ENCODE results near the gene CBX5. TPM values are rescaled to one million over a fixed set of nuclear protein-coding genes. Genes with fewer than 3 reads are reported as not detected.

CBX5 gene
- polyA plus RNA-seq, 1 donor from 2014 or later: 57.1 TPM

DNA sequence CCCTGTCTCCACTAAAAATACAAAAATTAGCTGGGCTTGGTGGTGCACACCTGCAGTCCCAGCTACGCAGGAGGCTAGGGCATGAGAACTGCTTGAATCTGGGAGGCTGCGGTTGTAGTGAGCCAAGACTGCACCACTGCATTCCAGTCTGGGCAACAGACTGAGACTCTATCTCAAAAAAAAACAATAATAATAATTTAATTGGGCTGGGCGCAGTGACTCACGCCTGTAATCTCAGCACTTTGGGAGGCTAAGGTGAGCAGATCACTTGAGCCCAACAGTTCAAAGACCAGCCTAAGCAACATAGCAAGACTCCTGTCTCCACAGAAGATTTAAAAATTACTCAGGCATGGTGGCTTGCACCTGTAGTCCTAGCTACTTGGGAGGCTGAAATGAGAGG, 26.7 kb downstream of the CBX5 start:
- Histone ChIP-seq H3K27ac (ENCODE audit: low read length) (no peak overlapping the region), H3K79me2 (replicated peaks; ENCODE audit: insufficient read depth, low read length) (peaks cover 74% of the 10 kb centered on the region), H3K9me2 (ENCODE audit: insufficient read depth, low read length) (no peaks in the 10 kb centered on the region), H3K36me3 (ENCODE audit: insufficient read depth, low read length) (peaks cover 3% of the 10 kb centered on the region), H3K27me3 (ENCODE audit: insufficient read depth, low read depth, low read length) (no peaks in the 10 kb centered on the region), H3K4me3 (ENCODE audit: low read length) (no peak overlapping the region), H3K9me3 (ENCODE audit: low read length) (no peaks in the 10 kb centered on the region), H2AFZ (ENCODE audit: low read depth, low read length) (no peak overlapping the region), H3F3A (ENCODE audit: insufficient read depth, low read length, poor library complexity, severe bottlenecking) (no peaks in the 10 kb centered on the region), H4K20me1 (ENCODE audit: insufficient read depth) (no peaks in the 10 kb centered on the region), H3K4me2 (ENCODE audit: low read length) (no peak overlapping the region), H3K9ac (ENCODE audit: low read length) (no peak overlapping the region)
- TF ChIP-seq, protein P1, sequence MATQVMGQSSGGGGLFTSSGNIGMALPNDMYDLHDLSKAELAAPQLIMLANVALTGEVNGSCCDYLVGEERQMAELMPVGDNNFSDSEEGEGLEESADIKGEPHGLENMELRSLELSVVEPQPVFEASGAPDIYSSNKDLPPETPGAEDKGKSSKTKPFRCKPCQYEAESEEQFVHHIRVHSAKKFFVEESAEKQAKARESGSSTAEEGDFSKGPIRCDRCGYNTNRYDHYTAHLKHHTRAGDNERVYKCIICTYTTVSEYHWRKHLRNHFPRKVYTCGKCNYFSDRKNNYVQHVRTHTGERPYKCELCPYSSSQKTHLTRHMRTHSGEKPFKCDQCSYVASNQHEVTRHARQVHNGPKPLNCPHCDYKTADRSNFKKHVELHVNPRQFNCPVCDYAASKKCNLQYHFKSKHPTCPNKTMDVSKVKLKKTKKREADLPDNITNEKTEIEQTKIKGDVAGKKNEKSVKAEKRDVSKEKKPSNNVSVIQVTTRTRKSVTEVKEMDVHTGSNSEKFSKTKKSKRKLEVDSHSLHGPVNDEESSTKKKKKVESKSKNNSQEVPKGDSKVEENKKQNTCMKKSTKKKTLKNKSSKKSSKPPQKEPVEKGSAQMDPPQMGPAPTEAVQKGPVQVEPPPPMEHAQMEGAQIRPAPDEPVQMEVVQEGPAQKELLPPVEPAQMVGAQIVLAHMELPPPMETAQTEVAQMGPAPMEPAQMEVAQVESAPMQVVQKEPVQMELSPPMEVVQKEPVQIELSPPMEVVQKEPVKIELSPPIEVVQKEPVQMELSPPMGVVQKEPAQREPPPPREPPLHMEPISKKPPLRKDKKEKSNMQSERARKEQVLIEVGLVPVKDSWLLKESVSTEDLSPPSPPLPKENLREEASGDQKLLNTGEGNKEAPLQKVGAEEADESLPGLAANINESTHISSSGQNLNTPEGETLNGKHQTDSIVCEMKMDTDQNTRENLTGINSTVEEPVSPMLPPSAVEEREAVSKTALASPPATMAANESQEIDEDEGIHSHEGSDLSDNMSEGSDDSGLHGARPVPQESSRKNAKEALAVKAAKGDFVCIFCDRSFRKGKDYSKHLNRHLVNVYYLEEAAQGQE (IDR thresholded peaks at IDR 0.05; ENCODE audit: borderline replicate concordance): no peak
- TF ChIP-seq TAF1 (IDR thresholded peaks at IDR 0.05; ENCODE audit: low read depth) (no peak), SMC3 (conservative IDR thresholded peaks at IDR 0.05; ENCODE audit: poor library complexity) (no peak)
- TF ChIP-seq, protein P2, sequence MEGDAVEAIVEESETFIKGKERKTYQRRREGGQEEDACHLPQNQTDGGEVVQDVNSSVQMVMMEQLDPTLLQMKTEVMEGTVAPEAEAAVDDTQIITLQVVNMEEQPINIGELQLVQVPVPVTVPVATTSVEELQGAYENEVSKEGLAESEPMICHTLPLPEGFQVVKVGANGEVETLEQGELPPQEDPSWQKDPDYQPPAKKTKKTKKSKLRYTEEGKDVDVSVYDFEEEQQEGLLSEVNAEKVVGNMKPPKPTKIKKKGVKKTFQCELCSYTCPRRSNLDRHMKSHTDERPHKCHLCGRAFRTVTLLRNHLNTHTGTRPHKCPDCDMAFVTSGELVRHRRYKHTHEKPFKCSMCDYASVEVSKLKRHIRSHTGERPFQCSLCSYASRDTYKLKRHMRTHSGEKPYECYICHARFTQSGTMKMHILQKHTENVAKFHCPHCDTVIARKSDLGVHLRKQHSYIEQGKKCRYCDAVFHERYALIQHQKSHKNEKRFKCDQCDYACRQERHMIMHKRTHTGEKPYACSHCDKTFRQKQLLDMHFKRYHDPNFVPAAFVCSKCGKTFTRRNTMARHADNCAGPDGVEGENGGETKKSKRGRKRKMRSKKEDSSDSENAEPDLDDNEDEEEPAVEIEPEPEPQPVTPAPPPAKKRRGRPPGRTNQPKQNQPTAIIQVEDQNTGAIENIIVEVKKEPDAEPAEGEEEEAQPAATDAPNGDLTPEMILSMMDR (IDR thresholded peaks at IDR 0.05; ENCODE audit: poor library complexity, severe bottlenecking): no peak

DNA sequence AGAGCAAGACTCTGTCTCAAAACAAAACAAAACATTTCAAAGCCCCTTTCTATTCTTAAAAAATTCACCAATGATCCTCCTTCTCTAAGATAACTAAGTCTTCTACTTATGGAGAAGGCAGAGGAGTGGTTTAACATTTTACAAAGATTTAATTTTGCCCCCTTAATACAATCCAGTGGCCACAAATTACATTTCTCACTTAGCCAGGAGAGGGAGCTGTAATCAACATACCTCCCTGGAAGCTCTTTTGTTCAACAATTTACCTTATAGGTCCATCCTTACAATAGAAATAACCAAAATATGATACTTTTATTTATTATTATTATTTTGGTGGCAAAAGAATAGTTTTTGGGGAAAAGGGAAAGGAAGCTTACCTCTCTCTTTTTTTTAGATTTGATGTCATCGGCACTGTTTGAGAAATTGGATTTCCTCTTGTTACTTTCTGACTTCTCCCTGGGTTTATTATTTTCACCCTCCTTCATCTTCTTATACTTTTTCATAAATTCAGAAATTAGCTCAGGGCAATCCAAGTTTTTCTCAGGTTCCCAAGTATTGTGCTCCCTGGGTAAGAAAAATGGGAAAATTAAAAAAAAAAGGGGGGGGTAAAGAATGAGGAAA, 28.1 kb downstream of the CBX5 start:
- Histone ChIP-seq H3K36me3 (ENCODE audit: insufficient read depth, low read length) (peaks cover 3% of the 10 kb centered on the region), H3K9me3 (ENCODE audit: low read length) (no peaks in the 10 kb centered on the region), H3F3A (ENCODE audit: insufficient read depth, low read length, poor library complexity, severe bottlenecking) (no peaks in the 10 kb centered on the region), H3K27ac (ENCODE audit: low read length) (no peak overlapping the region), H3K79me2 (replicated peaks; ENCODE audit: insufficient read depth, low read length) (peaks cover 60% of the 10 kb centered on the region), H3K27me3 (ENCODE audit: insufficient read depth, low read depth, low read length) (no peaks in the 10 kb centered on the region), H3K9me2 (ENCODE audit: insufficient read depth, low read length) (no peaks in the 10 kb centered on the region), H2AFZ (ENCODE audit: low read depth, low read length) (no peak overlapping the region), H3K9ac (ENCODE audit: low read length) (no peak overlapping the region), H3K4me2 (ENCODE audit: low read length) (no peak overlapping the region), H4K20me1 (ENCODE audit: insufficient read depth) (no peaks in the 10 kb centered on the region), H3K4me3 (ENCODE audit: low read length) (no peak overlapping the region)
- TF ChIP-seq POLR2AphosphoS5 (IDR thresholded peaks at IDR 0.05) (no peak), RAD21 (conservative IDR thresholded peaks at IDR 0.05) (peak; percentile 61), SMC3 (conservative IDR thresholded peaks at IDR 0.05; ENCODE audit: poor library complexity) (peak; percentile 67), EP300 (conservative IDR thresholded peaks at IDR 0.05; ENCODE audit: poor library complexity, severe bottlenecking) (no peak)
- TF ChIP-seq, protein P1 (IDR thresholded peaks at IDR 0.05; ENCODE audit: borderline replicate concordance): no peak
- TF ChIP-seq, protein P2 (IDR thresholded peaks at IDR 0.05; ENCODE audit: poor library complexity, severe bottlenecking): peak; percentile 63

Measured in neural cell (in vitro differentiated cells).